ENCODE measurements around the gene HARS1.

GRCh38 chr5:140641716-140642115, 49.5 kb downstream of the HARS1 start:
- TF ChIP-seq POLR2A (IDR thresholded peaks at IDR 0.05): no peak
- no peak for TF ChIP-seq CTCF (IDR thresholded peaks at IDR 0.05)
